GM10266 (cell line): ENCODE measurements around the gene LHCGR.

Experiments used
- DNase-seq: peaks from one replicate; pipeline ENCODE4 v3.0.0; 2012; ENCODE audit errors: extremely low spot score
- CTCF ChIP-seq: IDR thresholded peaks from 2 replicates; pipeline ENCODE4 v1.5.1; 2012; ENCODE audit warnings: mild to moderate bottlenecking, low read depth; ENCODE audit not compliant: control insufficient read depth, insufficient read depth; ENCODE audit errors: missing control alignments

Gene LHCGR

GRCh38 chr2:48693066-48693465 is 62.5 kb downstream of the LHCGR start:
- no peak for TF ChIP-seq CTCF
- DNase-seq = no peak

- no peak for TF ChIP-seq CTCF
- DNase-seq = no peak
Observed at GRCh38 chr2:48691935-48692691, 63.4 kb downstream of the LHCGR start.

GRCh38 chr2:48685126-48685525 is 70.4 kb downstream of the LHCGR start:
- no peak for TF ChIP-seq CTCF
- no peak for DNase-seq

- no peak for DNase-seq
- no peak for TF ChIP-seq CTCF
Observed at GRCh38 chr2:48677450-48677849, 78.1 kb downstream of the LHCGR start.

- no peak for DNase-seq
- no peak for TF ChIP-seq CTCF
Observed at GRCh38 chr2:48674933-48675332, 80.6 kb downstream of the LHCGR start.

GRCh38 chr2:48673581-48673980 is 81.9 kb downstream of the LHCGR start:
- DNase-seq = no peak
- TF ChIP-seq CTCF = no peak

GRCh38 chr2:48668992-48669391 is 86.5 kb downstream of the LHCGR start:
- TF ChIP-seq CTCF = no peak
- DNase-seq = no peak
